K562 (cell line): ENCODE data around the gene NEFH. TPM values are rescaled to one million over a fixed set of nuclear protein-coding genes. Genes with fewer than 3 reads are reported as not detected.

Source experiments
- ATAC-seq: fragments of 200-7000 bp; cut with Tn5 transposase; 3 replicates; pipeline ENCODE4 v1.9.1; 2020; ENCODE audit warnings: moderate library complexity
- BruUV-seq: library from RNA; stranded (reverse); fragments of 400-500 nt; replicated peaks from 2 replicates; lab custom pipeline; 2021; lab: Mats Ljungman, UMichigan
- CTCF ChIA-PET: fragments of 300-600 bp; formaldehyde crosslinking; extraction: SDS; loops from one replicate; lab custom pipeline; 2021; ENCODE audit warnings: low intra/inter-chr PET ratio; lab: Yijun Ruan, JAX
- POLR2A ChIA-PET: fragments of 300-600, 350-650 bp; sonication (Branson Sonifier 250); formaldehyde crosslinking; extraction: SDS; loops from one replicate; lab custom pipeline; 2021; ENCODE audit warnings: antibody characterized with exemption, inconsistent platforms; lab: Yijun Ruan, JAX
- DNase-seq, 4 experiments: peaks; one replicate each; pipeline versions ENCODE4 v3.0.0 to v3.0.0-alpha.2; 2011 to 2018; ENCODE audit warnings: low spot score in 3 of 4, mixed read lengths in 3 of 4; ENCODE audit errors: extremely low read depth in 1 of 4
- FAIRE-seq: peaks from 2 replicates; lab custom pipeline; 2011; peaks lifted over from hg19 to GRCh38; lab: Jason Lieb, UNC
- H2AFZ ChIP-seq: 2 replicates; pipeline ENCODE4 v1.6.0; 2011; ENCODE audit warnings: low read depth, low read length, control low read depth, inconsistent platforms
- H3K27ac ChIP-seq: fragments of 200-600 bp; 3 replicates; pipeline ENCODE4 v1.8.0; 2011; ENCODE audit warnings: low read depth, mild to moderate bottlenecking, control low read depth, inconsistent platforms, low read length, moderate library complexity, mixed read lengths; ENCODE audit errors: extremely low read depth
- H3K27me3 ChIP-seq, 2 experiments: fragments of 300-600 bp in 1 of 2; 2 replicates in 1 of 2; 3 replicates in 1 of 2; pipeline versions ENCODE4 v1.6.0 to v1.8.0; 2011; ENCODE audit warnings: inconsistent platforms in 2 of 2, low read length in 2 of 2, mild to moderate bottlenecking in 1 of 2, mixed read lengths in 1 of 2, moderate library complexity in 1 of 2; ENCODE audit not compliant: control insufficient read depth in 2 of 2, insufficient read depth in 2 of 2
- H3K36me3 ChIP-seq: fragments of 300-600 bp; 3 replicates; pipeline ENCODE4 v1.8.0; 2011; ENCODE audit warnings: mild to moderate bottlenecking, low read length, inconsistent platforms; ENCODE audit not compliant: control insufficient read depth, insufficient read depth
- H3K4me1 ChIP-seq, 2 experiments: fragments of 200-600 bp in 1 of 2; replicated peaks in 1 of 2; 2 replicates in 1 of 2; 3 replicates in 1 of 2; pipeline versions ENCODE4 v1.5.1 to v1.8.0; 2011; ENCODE audit warnings: inconsistent platforms in 2 of 2, low read length in 2 of 2, mild to moderate bottlenecking in 1 of 2, mixed read lengths in 1 of 2, moderate library complexity in 1 of 2; ENCODE audit not compliant: control insufficient read depth in 2 of 2, insufficient read depth in 2 of 2
- H3K4me2 ChIP-seq: 2 replicates; pipeline ENCODE4 v1.6.1; 2011; ENCODE audit warnings: low read length, control low read depth, inconsistent platforms, mixed read lengths; ENCODE audit not compliant: insufficient read depth
- H3K4me3 ChIP-seq: fragments of 200-600 bp; sonication (generic), shearing (Covaris generic); 2 replicates; pipeline ENCODE4 v1.5.1; 2016; ENCODE audit warnings: control low read depth, inconsistent platforms
- H3K79me2 ChIP-seq: fragments of 200-600 bp; 3 replicates; pipeline ENCODE4 v1.8.0; 2011; ENCODE audit warnings: low read length, inconsistent platforms; ENCODE audit not compliant: control insufficient read depth, insufficient read depth
- H3K9ac ChIP-seq, 2 experiments: 2 replicates each; pipeline versions ENCODE4 v1.6.0 to v1.6.1; 2011; ENCODE audit warnings: low read depth in 2 of 2, low read length in 2 of 2, control low read depth in 1 of 2, inconsistent platforms in 1 of 2, mild to moderate bottlenecking in 1 of 2, mixed read lengths in 1 of 2; ENCODE audit not compliant: insufficient read depth in 1 of 2
- H3K9me1 ChIP-seq: one replicate; pipeline ENCODE4 v1.6.0; 2011; ENCODE audit warnings: inconsistent platforms, mild to moderate bottlenecking, low read length, moderate library complexity; ENCODE audit not compliant: control insufficient read depth, insufficient read depth
- H3K9me3 ChIP-seq: replicated peaks from 2 replicates; pipeline ENCODE4 v1.5.1; 2011; ENCODE audit warnings: low read depth, low read length, inconsistent platforms; ENCODE audit not compliant: control insufficient read depth, insufficient read depth
- H4K20me1 ChIP-seq: replicated peaks from 2 replicates; pipeline ENCODE4 v1.6.1; 2011; ENCODE audit warnings: low read length, inconsistent platforms, mixed read lengths; ENCODE audit not compliant: control insufficient read depth, insufficient read depth
- MYC ChIP-seq, 2 experiments: fragments of 250-450 bp in 1 of 2; sonication (Bioruptor Pico) in 1 of 2; IDR thresholded peaks; 2 replicates each; pipeline versions ENCODE4 v1.5.1 to v1.6.1; 2012 to 2021; ENCODE audit warnings: low read depth in 2 of 2, borderline replicate concordance in 1 of 2, improper control_type of control experiment in 1 of 2, low read length in 1 of 2, mild to moderate bottlenecking in 1 of 2, moderate library complexity in 1 of 2
- NCOA2 ChIP-seq, 2 experiments: fragments of 450-650 bp; IDR thresholded peaks; 2 replicates each; pipeline ENCODE4 v1.6.1; 2018; ENCODE audit warnings: mild to moderate bottlenecking in 2 of 2, moderate library complexity in 1 of 2; ENCODE audit not compliant: partially characterized antibody in 2 of 2
- NCOA4 ChIP-seq: fragments of 450-650 bp; IDR thresholded peaks from 2 replicates; pipeline ENCODE4 v1.6.1; 2018; ENCODE audit warnings: mild to moderate bottlenecking; ENCODE audit not compliant: partially characterized antibody
- PRPF4 ChIP-seq: fragments of 200-400 bp; formaldehyde crosslinking; IDR thresholded peaks from one replicate; pipeline ENCODE4 v1.6.1; 2017; ENCODE audit warnings: low read length, low read depth, mild to moderate bottlenecking; ENCODE audit not compliant: insufficient read depth, poor library complexity, severe bottlenecking
- SOX6 ChIP-seq: fragments of 450-650 bp; IDR thresholded peaks from 2 replicates; pipeline ENCODE4 v1.6.1; 2014; ENCODE audit warnings: mild to moderate bottlenecking
- SREBF1 ChIP-seq: fragments of 150-350 bp; IDR thresholded peaks from 2 replicates; pipeline ENCODE4 v1.6.1; 2014; ENCODE audit warnings: antibody characterized with exemption, low read depth, low read length, borderline replicate concordance
- TARDBP ChIP-seq: fragments of 450-650 bp; IDR thresholded peaks from 2 replicates; pipeline ENCODE4 v1.6.1; 2016
- THRAP3 ChIP-seq: fragments of 450-650 bp; IDR thresholded peaks from 2 replicates; pipeline ENCODE4 v1.6.1; 2016; ENCODE audit warnings: mild to moderate bottlenecking, inconsistent platforms, borderline replicate concordance
- ZNF77 ChIP-seq: fragments of 250-450 bp; sonication (Bioruptor Pico); IDR thresholded peaks from 2 replicates; pipeline ENCODE4 v1.5.0; 2020
- WGBS: fragments of 100-300 bp; shearing (Covaris generic); methylation state at CpG from one replicate; pipeline ENCODE4 v1.1.6; 2016; ENCODE audit warnings: low coverage, mixed read lengths; ENCODE audit not compliant: insufficient coverage; ENCODE audit errors: missing lambda C conversion rate; 5-methylcytosine and 5-hydroxymethylcytosine counted together
- in situ Hi-C: fragments of 300-500 bp; cut with MboI; formaldehyde crosslinking; loops from 4 replicates; pipeline ENCODE4 v1.15.0; 2018; ENCODE audit warnings: inconsistent platforms, mixed read lengths
- intact Hi-C: fragments of 100-400 bp; cut with micrococcal nuclease; formaldehyde crosslinking; loops from 2 replicates; pipeline ENCODE4 v1.14.2; 2022
- polyA plus RNA-seq, 8 experiments: library from polyadenylated mRNA; depleted of rRNA in 4 of 8; stranded (reverse) in 5 of 8; unstranded in 3 of 8; fragments of >200 nt; fragmentation: Nextera tagmentation in 2 of 8; fragmentation: Illumina TruSeq in 1 of 8; extraction: Ambion mirVana in 2 of 8; extraction: Trizol in 1 of 8; gene quantifications; 2 replicates each; pipeline versions ENCODE4 v1.2.1 to v1.2.3, GENCODE V29; 2011 to 2014; ENCODE audit warnings: inconsistent platforms in 1 of 8, missing spikeins in 1 of 8
- total RNA-seq, 7 experiments: library from RNA; depleted of rRNA in 6 of 7; stranded (reverse); fragments of >200 nt in 6 of 7; fragmentation: Illumina TruSeq in 2 of 7; extraction: Trizol in 2 of 7; gene quantifications; 2 replicates each; pipeline versions ENCODE4 v1.2.1 to v1.2.3, GENCODE V29; 2011 to 2021; ENCODE audit warnings: low replicate concordance in 1 of 7
- TF ChIP-seq, protein P1 (sequence below): sonication (generic); formaldehyde crosslinking; IDR thresholded peaks from 2 replicates; pipeline ENCODE4 v1.8.0; 2022; ENCODE audit warnings: mild to moderate bottlenecking, low read depth, missing genetic modification reagents
- TF ChIP-seq, protein P2 (sequence below): fragments of 250-450 bp; sonication (Bioruptor Pico); IDR thresholded peaks from 2 replicates; pipeline ENCODE4 v1.8.0; 2022; ENCODE audit warnings: moderate library complexity, mild to moderate bottlenecking, inconsistent platforms
- TF ChIP-seq, protein P3 (sequence below): sonication (generic); formaldehyde crosslinking; IDR thresholded peaks from 2 replicates; pipeline ENCODE4 v1.8.0; 2022; ENCODE audit warnings: mild to moderate bottlenecking, missing genetic modification reagents

The NEFH gene
- total and polyA plus RNA-seq, 9 of the 15 experiments (the other 6 are each of a cell fraction or from before 2014, with no cell fraction given), result 2.3 to 26.9 (median 10.8) TPM

DNA sequence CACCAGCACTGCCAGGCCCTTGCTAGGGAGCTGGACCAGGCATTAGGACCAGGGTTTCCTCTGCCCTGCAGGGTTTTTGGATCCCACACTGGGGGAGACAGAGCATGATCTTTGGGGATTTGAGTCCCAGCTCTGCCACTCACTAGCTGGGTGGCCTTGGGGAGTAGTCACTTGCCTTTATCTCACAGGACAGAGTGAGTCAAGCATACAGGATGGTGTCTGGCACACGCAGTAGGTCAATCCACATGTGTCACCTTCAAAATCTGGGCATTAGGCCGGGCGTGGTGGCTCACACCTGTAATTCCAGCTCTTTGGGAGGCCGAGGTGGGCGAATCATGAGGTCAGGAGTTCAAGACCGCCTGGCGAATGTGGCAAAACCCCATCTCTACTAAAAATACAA is 2.7 kb downstream of the NEFH start (continued):
- TF ChIP-seq, protein P1, sequence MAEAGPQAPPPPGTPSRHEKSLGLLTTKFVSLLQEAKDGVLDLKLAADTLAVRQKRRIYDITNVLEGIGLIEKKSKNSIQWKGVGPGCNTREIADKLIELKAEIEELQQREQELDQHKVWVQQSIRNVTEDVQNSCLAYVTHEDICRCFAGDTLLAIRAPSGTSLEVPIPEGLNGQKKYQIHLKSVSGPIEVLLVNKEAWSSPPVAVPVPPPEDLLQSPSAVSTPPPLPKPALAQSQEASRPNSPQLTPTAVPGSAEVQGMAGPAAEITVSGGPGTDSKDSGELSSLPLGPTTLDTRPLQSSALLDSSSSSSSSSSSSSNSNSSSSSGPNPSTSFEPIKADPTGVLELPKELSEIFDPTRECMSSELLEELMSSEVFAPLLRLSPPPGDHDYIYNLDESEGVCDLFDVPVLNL (CRISPR knock-in tag), result no peak
- TF ChIP-seq NCOA4, result no peak
- no peak for TF ChIP-seq THRAP3
- no peak for TF ChIP-seq MYC (IDR thresholded peaks at IDR 0.05; ENCODE audit: low read depth, low read length)
- TF ChIP-seq MYC (CRISPR knock-in tag; IDR thresholded peaks at IDR 0.05; ENCODE audit: borderline replicate concordance, low read depth), result no peak
- TF ChIP-seq, protein P2, sequence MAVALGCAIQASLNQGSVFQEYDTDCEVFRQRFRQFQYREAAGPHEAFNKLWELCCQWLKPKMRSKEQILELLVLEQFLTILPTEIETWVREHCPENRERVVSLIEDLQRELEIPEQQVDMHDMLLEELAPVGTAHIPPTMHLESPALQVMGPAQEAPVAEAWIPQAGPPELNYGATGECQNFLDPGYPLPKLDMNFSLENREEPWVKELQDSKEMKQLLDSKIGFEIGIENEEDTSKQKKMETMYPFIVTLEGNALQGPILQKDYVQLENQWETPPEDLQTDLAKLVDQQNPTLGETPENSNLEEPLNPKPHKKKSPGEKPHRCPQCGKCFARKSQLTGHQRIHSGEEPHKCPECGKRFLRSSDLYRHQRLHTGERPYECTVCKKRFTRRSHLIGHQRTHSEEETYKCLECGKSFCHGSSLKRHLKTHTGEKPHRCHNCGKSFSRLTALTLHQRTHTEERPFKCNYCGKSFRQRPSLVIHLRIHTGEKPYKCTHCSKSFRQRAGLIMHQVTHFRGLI (CRISPR knock-in tag), result no peak
- no peak for TF ChIP-seq NCOA2 (IDR thresholded peaks at IDR 0.05; ENCODE audit: partially characterized antibody in 2 of 2)

DNA sequence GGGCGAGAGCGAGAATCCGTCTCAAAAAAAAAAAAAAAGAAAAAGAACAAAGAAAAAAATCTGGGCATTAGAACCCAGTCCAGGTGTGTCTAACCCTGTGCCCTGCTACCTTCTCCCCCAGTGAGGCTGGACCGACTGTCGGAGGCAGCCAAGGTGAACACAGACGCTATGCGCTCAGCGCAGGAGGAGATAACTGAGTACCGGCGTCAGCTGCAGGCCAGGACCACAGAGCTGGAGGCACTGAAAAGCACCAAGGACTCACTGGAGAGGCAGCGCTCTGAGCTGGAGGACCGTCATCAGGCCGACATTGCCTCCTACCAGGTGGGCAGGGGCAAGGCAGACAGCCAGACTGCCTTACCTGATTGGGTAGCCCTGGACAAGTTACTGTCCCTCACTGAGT is 3.2 kb downstream of the NEFH start:
- CTCF ChIA-PET, result no interaction called here
- H3K27me3 ChIP-seq, result no peaks in the 10 kb centered on the region
- FAIRE-seq (no peak), DNase-seq (no peak), ATAC-seq (no peak)
- no peak overlapping the region for H3K4me2 ChIP-seq
- intact Hi-C loops (no loop called here), in situ Hi-C loops (no loop called here)
- BruUV-seq, result no TSS peak
- H3K9me1 ChIP-seq, result peaks cover 9% of the 10 kb centered on the region
- no peak overlapping the region for H3K4me3 ChIP-seq
- H3K9ac ChIP-seq, result no peak overlapping the region
- 79% methylated on average over 8 of the region's 13 CpGs for WGBS
- H4K20me1 ChIP-seq, result peaks cover 9% of the 10 kb centered on the region; the same call in 1 of the 2 replicates
- peaks cover 13 to 40% of the 10 kb centered on the region in 2 experiments; a peak in 4 of 5 replicates for H3K4me1 ChIP-seq
- H2AFZ ChIP-seq, result no peak overlapping the region
- no peak overlapping the region for H3K27ac ChIP-seq
- TF ChIP-seq TARDBP (no peak), SREBF1 (no peak), PRPF4 (no peak), SOX6 (no peak), ZNF77 (CRISPR knock-in tag) (no peak)
- TF ChIP-seq, protein P3, sequence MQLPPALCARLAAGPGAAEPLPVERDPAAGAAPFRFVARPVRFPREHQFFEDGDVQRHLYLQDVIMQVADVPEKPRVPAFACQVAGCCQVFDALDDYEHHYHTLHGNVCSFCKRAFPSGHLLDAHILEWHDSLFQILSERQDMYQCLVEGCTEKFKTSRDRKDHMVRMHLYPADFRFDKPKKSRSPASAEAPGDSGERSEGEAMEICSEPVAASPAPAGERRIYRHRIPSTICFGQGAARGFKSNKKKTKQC (CRISPR knock-in tag), result no peak
- H3K79me2 ChIP-seq, result peaks cover 32% of the 10 kb centered on the region
- POLR2A ChIA-PET, result interaction anchor here (0.8 to 2.5 kb wide), 2 partner anchors 12 to 14 kb away, joined by 3 to 7 read pairs; no protein-coding TSS in a partner anchor
- H3K9me3 ChIP-seq, result no peaks in the 10 kb centered on the region
- H3K36me3 ChIP-seq, result peaks cover 27% of the 10 kb centered on the region; the same call in 1 of the 3 replicates
